Hematopoietic multipotent progenitor cell treated with erythropoietin and hydrocortisone succinate and interleukin-3 and kit ligand, for 6 days (in vitro differentiated cells): Measurements from ENCODE around the gene C12orf42.

Experiments used
- DNase-seq: peaks from one replicate; pipeline ENCODE4 v3.0.0-alpha.2; 2015

The C12orf42 gene

GRCh38 chr12:103495469-103496456 lies at the start of gene C12orf42:
Gene C12orf42 (minus strand): TSS chr12:103495968. CDS start chr12:103478426, 17,542 bp downstream.
- peak; percentile 53 for DNase-seq

DNA sequence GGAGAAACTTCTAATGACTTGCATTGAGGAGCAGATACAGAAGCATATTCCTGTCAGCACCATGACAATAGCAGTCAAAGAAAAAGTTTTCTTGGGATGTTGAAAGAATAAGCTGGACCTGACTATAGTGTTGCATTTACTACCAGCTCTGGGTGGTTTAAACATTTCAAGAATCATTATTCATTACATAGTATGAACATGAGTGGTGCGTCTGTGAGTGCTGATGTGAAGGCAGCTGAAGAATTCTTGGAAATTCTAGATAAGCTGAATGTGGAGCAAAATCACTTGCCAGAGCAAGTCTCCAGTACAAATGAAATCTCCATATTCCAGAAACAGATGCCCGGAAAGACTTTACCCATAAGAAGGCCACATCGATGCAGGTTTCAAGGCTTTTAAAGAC lies 46.3 kb upstream of the C12orf42 start:
- no peak for DNase-seq

DNA sequence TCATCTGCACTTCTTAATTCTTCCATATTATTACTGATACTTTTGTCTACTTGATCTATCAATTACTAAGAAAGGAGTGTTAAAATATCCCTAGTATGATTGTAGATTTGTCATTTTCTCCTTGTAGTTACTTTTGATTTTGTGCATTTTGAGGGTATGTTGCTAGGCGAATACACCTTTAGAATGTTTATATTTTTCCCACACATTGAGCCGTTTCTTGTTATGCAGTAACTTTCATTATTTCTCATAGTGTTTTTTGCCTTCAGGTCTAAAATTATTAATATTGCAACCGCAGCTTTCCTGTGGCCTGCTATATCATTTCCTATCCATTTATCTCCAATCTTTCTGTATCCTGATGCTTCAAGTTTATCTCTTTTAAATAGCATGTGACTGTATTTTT lies 44.6 kb upstream of the C12orf42 start:
- DNase-seq = no peak

DNA sequence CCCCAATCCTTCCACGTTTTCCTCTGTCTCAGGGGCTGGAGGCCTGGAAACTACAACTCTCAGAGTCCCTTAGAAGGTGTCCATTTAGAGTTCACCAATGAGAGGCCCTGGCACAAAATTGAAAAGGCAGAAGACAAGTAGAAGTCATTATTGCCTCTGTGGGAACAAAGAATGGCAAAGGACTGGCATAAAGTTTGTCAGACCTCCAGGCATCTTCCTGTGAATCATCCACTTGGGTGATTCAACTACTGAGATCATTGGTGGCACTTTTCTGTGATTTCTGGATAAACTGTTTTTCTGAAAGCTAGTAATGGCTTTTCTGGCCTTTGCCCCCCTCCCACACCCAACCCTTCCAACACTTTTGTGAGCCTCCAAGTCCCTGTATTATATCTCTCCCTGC lies 42.6 kb upstream of the C12orf42 start:
- no peak for DNase-seq

DNA sequence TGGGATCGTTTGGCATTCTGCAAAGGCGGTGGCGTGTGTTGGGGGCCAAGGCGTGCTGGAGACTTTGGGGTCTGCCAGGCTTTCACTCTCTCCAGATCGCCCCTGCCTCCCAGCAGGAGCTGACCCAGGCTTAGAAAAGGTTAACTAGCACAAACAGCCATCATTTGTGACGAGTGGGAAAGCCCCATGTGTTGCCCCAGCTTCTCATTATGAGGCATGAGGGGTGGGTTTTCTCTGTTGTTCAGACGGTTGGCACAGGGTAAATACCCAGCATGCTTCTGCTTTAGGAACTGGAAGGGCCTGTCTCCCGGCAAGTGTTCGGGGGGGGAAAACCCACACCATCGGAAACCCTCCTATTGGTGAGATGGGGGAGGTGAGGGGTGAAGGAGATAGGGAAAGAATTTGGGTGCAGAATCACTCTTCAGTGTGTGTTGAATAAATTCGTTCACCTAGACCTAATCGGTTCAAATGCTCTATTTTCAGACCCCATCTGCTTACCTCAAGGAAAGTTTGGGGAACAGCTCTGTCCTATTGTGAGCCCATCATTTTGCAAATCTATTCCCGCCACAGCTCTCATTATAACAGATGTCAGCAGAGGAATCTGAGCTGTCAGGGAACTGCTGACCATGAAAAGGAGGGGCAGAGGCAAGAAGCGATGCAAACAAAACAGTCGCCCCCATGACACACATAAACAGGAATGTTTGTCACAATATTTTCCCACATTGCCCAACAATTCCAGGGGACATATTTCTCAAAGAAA lies 34.7 kb upstream of the C12orf42 start:
- DNase-seq = no peak

GRCh38 chr12:103529306-103529705 lies 33.5 kb upstream of the C12orf42 start:
- no peak for DNase-seq

GRCh38 chr12:103524238-103524875 lies 28.6 kb upstream of the C12orf42 start:
- no peak for DNase-seq

GRCh38 chr12:103523771-103524170 lies 28.0 kb upstream of the C12orf42 start:
- no peak for DNase-seq

DNA sequence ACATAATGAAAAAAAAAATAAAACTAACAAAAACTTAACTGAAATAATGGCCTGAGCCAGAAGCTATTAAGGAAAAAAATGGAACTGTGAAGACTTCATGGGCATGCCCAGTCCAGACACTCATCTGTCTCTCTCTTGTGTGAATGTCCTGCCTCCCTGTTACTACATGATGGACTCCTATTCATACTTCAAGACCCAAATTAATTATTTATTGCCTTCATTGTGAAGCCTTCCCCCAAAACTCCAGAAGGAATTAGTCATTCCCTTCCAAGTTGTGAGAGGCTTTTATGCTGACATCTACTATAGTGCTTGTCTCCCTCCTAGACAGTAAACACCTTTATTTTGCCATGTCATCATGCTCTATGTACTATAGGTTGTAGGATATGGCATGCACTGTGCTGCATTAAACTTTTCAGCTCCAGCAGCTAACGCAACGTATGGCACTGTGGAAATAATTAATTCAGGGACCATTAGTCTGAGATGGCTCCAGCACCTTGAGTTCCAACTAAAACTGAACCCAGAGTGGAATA lies 25.0 kb upstream of the C12orf42 start:
- DNase-seq = no peak

DNA sequence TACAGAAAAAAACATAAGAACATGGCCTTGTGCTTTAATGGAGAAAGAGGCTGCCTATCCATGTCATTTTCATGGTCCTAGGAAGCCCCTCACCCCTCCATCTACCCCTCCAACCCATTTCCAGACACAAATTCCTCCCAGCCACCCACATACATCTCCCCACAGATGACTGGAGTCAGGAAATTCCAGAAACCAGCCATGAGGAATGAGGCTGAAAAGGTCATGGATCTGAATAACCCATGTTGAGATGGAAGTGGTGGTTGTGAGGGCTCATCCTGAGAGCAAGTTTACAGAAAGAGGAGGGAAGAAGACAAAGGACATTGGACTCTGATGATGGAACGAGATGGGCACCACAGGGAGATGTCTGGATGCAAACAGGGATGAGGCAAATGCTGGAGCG lies 23.9 kb upstream of the C12orf42 start:
- DNase-seq = no peak

GRCh38 chr12:103518899-103519298 lies 23.1 kb upstream of the C12orf42 start:
- DNase-seq = no peak

DNA sequence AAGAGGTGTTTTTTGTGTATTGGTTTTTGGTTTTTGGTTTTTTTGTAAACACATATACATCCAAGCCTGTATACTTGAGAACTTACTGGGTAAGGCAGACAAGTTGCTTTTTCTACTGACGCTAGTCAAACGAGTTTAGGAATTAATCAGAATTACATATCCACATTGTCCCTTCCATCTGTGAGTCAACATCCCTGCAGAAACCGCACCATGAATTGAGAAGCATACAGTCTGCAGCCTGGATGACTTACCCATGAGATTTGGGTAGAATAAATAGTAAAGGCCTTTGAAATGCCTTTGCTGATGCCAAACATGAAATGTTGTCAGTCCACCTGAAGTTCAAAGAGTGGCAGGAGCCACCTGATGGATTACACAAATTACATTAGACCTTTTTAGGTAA lies 21.4 kb upstream of the C12orf42 start:
- DNase-seq = no peak

- no peak for DNase-seq
These were observed 19.6 kb upstream of the C12orf42 start for GRCh38 chr12:103515341-103515740.

DNA sequence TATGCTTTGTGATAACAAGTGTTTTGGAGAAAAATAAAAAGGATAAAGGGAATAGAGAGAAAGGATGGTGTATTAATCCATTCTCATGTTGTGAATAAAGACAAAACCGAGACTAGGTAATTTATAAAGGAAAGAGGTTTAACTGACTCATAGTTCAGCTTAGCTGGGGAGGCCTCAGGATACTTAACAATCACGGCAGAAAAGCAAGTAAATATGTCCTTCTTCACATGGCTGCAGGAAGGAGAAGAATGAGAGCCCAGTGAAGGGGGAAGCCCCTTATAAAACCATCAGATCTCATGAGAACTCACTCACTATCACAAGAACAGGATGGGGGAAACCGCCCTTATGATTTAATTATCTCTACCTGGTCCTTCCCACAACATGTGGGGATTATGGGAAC lies 18.1 kb upstream of the C12orf42 start:
- no peak for DNase-seq

GRCh38 chr12:103505371-103506236 lies 9.8 kb upstream of the C12orf42 start:
- DNase-seq = no peak

DNA sequence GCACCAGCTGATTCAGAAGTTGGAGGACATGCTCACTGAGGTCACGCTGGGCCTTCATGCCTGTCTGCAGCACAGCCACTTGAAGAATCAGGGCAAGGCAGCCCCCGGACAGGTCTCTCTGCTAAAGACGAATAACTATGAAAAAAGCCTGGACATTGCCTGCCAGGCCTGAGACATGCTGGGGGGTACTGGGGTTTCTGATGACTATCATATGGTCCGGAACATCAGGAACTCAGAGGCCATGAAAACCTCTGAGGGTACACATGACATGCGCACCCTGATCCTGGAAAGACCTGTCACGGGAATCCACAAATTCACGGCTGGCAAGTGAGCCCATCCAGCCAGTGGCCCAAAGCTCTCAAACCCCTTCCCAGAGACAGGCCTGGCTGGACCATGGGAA lies 8.8 kb upstream of the C12orf42 start:
- DNase-seq = no peak

- DNase-seq = peak; percentile 64
These were observed 8.0 kb upstream of the C12orf42 start for GRCh38 chr12:103503546-103504480.

DNA sequence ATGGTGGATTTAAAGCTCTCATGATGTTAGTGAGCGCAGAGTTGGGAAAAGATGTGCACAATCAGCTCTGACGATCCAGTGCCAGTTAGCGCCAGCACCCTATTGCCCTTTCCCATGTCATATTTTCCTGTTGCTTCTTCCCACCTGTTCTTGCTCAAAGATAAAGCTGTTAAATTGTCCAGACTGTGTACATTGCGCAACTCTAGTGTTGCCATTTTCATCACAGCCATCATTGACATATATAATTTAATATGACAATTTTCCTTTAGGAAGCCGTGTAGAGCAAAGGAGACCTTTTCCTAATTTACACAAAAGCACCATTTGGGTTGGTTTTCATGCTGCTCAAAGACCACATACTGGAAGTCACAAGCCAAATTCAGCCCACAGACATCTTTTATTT lies 5.7 kb upstream of the C12orf42 start:
- no peak for DNase-seq

- DNase-seq = no peak
These were observed 3.8 kb upstream of the C12orf42 start for GRCh38 chr12:103499571-103499970.

GRCh38 chr12:103498990-103499389 lies 3.2 kb upstream of the C12orf42 start:
- no peak for DNase-seq
